Vagina (tissue), 2 donors: ENCODE measurements around the gene NAGPA. TPM values are rescaled to one million over a fixed set of nuclear protein-coding genes. Genes with fewer than 3 reads are reported as not detected.

Experiments
- DNase-seq, 2 donors: peaks; one replicate each; pipeline ENCODE4 v3.0.0-alpha.2; 2017; ENCODE audit errors: extremely low spot score in 2 of 2
- H3K27ac ChIP-seq: fragments of 200-600 bp; sonication (generic); one replicate; pipeline ENCODE4 v1.5.1; 2019
- H3K27me3 ChIP-seq: fragments of 200-600 bp; sonication (generic); one replicate; pipeline ENCODE4 v1.5.1; 2019
- H3K36me3 ChIP-seq, 2 donors: fragments of 200-600 bp; sonication (generic); one replicate each; pipeline ENCODE4 v1.5.1; 2017 to 2019
- H3K4me1 ChIP-seq: fragments of 200-600 bp; sonication (generic); one replicate; pipeline ENCODE4 v1.5.1; 2019
- H3K4me3 ChIP-seq, 2 donors: fragments of 200-600 bp; sonication (generic); 1 replicate in 1 of 2; 2 replicates in 1 of 2; pipeline ENCODE4 v1.5.1; 2016 to 2019
- H3K9me3 ChIP-seq: fragments of 200-600 bp; sonication (generic); one replicate; pipeline ENCODE4 v1.5.1; 2019
- POLR2A ChIP-seq, 2 donors: fragments of 450-650 bp; IDR thresholded peaks; one replicate each; pipeline ENCODE4 v1.6.1; 2017; ENCODE audit warnings: antibody characterized with exemption in 2 of 2, mild to moderate bottlenecking in 2 of 2, moderate library complexity in 2 of 2
- POLR2AphosphoS5 ChIP-seq, 2 donors: sonication (generic); formaldehyde crosslinking; IDR thresholded peaks; one replicate each; pipeline ENCODE4 v1.9.0; 2017; ENCODE audit warnings: antibody characterized with exemption in 2 of 2, mild to moderate bottlenecking in 2 of 2, low read depth in 1 of 2; ENCODE audit not compliant: insufficient read depth in 1 of 2
- intact Hi-C: fragments of 100-400 bp; cut with DNase I; formaldehyde crosslinking; loops from one replicate; pipeline ENCODE4 v1.15.1; 2023
- total RNA-seq: library from RNA; depleted of rRNA; stranded (reverse); fragments of >200 nt; gene quantifications from one replicate; pipeline ENCODE4 v1.2.3, GENCODE V29; 2016
- TF ChIP-seq, protein P1 (sequence below), 3 experiments: fragments of 450-650 bp in 2 of 3; fragments of 200-600 bp in 1 of 3; sonication (generic) in 1 of 3; IDR thresholded peaks; one replicate each; pipeline ENCODE4 v1.5.1; 2017 to 2019; ENCODE audit warnings: antibody characterized with exemption in 3 of 3, mild to moderate bottlenecking in 2 of 3, moderate library complexity in 2 of 3

The NAGPA gene
- total RNA-seq, 1 donor from 2014 or later: 9.8 TPM

DNA sequence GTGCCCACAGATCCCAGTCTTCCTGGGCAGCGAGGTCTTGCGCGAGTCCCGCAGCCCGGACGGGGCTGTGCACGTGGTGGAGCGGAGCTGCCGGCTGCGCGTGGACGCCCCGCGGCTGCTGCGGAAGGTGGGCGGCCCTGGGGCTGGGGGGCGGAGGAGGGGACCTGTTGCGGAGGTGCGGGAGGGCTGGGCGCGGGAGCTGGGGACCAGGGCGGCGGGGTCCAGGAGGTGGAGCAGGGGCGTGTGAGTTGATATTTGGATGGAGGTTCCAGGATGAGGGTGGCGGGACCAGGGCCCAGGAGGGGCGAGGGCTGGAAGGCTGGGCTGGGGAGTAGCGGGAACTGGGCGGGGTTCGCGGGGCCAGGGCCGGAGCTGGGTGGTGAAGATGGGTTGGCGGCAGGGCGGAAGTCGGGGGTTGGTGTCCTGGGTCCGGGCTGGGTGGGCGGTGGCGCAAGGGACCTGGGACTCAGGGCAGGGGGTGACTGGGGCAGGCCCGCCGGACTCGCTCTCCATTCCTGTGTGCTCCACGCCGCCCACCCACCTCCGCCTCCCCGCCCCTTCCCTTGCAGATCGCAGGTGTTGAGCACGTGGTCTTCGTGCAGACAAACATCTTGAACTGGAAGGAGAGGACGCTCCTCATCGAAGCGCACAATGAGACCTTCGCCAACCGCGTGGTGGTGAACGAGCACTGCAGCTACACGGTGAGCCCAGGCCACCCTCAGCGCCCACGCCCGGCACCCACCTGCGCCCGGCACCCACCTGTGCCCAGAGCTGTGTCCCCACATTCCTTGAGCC lies 46.0 kb downstream of the NAGPA start:
- no peaks in the 10 kb centered on the region for H3K9me3 ChIP-seq
- intact Hi-C loops: no loop called here
- no peak overlapping the region for H3K4me3 ChIP-seq
- H3K27me3 ChIP-seq: peaks cover 7% of the 10 kb centered on the region
- H3K27ac ChIP-seq: no peak overlapping the region
- TF ChIP-seq POLR2A (IDR thresholded peaks at IDR 0.05): no peak
- no peak for TF ChIP-seq POLR2AphosphoS5 (IDR thresholded peaks at IDR 0.05; ENCODE audit: insufficient read depth in 1 of 2, low read depth in 1 of 2)
- TF ChIP-seq, protein P1, sequence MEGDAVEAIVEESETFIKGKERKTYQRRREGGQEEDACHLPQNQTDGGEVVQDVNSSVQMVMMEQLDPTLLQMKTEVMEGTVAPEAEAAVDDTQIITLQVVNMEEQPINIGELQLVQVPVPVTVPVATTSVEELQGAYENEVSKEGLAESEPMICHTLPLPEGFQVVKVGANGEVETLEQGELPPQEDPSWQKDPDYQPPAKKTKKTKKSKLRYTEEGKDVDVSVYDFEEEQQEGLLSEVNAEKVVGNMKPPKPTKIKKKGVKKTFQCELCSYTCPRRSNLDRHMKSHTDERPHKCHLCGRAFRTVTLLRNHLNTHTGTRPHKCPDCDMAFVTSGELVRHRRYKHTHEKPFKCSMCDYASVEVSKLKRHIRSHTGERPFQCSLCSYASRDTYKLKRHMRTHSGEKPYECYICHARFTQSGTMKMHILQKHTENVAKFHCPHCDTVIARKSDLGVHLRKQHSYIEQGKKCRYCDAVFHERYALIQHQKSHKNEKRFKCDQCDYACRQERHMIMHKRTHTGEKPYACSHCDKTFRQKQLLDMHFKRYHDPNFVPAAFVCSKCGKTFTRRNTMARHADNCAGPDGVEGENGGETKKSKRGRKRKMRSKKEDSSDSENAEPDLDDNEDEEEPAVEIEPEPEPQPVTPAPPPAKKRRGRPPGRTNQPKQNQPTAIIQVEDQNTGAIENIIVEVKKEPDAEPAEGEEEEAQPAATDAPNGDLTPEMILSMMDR (IDR thresholded peaks at IDR 0.05): no peak
- no peak for DNase-seq
- H3K36me3 ChIP-seq: no peaks in the 10 kb centered on the region
- peaks cover 9% of the 10 kb centered on the region for H3K4me1 ChIP-seq

DNA sequence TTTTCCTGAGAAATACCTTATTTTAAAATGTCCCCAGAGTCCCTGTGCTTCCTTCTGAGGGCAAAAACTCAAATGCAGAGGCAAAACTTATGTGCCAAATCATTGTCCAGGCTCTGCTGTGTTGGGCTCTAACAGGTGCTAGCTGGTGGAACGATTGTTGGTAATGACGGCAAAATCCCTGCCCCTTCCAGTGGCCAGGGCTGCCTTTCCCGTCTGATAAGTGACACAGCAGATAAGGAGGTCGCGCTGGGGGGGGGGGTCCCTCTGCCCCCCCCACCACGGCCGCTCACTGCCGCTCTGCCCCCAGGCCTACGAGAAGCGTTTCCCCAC lies 46.5 kb downstream of the NAGPA start:
- Histone ChIP-seq H3K9me3 (no peaks in the 10 kb centered on the region), H3K4me3 (no peak overlapping the region), H3K4me1 (peaks cover 9% of the 10 kb centered on the region), H3K36me3 (no peaks in the 10 kb centered on the region), H3K27me3 (peaks cover 7% of the 10 kb centered on the region), H3K27ac (no peak overlapping the region)
- no peak for DNase-seq
- TF ChIP-seq, protein P1 (IDR thresholded peaks at IDR 0.05): no peak
- TF ChIP-seq POLR2A (IDR thresholded peaks at IDR 0.05) (no peak), POLR2AphosphoS5 (IDR thresholded peaks at IDR 0.05; ENCODE audit: insufficient read depth in 1 of 2, low read depth in 1 of 2) (no peak)
- intact Hi-C loops: no loop called here

DNA sequence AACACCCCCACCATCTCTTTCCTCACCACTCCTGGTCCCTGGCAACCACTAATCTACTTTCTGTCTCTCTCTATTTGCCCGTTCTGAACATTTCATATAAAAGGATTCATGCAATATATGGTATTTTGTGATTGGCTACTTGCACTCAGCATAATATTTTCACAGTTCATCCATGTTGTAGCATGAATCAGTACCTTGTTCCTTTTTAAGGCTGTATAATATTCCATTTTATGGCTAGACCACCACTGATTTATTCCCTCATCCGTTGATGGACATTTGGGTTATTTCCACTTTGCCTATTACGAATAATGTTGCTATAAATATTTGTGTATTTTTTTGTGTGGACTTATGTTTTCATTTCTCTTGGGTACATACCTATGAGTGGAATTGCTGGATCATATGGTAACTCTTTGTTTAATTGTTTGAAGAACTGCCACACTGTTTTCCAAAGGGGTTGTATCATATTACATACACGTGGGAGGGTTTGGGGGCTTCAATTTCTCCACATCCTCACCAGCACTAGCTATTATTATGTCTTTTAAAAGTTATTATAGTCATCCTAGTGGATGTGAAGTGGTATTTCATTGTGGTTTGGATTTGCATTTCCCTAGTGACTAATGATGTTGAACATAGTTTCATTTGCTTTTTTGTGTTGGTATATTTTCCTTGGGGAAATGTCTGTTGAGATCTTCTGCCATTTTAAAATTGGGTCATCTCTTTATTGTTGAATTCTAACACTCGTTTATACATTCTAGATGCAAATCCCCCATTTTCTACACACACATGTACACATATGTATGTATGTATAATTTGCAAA lies 49.4 kb downstream of the NAGPA start:
- TF ChIP-seq POLR2AphosphoS5 (IDR thresholded peaks at IDR 0.05; ENCODE audit: insufficient read depth in 1 of 2, low read depth in 1 of 2) (no peak), POLR2A (IDR thresholded peaks at IDR 0.05) (no peak)
- TF ChIP-seq, protein P1 (IDR thresholded peaks at IDR 0.05): no peak
- intact Hi-C loops: no loop called here
- Histone ChIP-seq H3K4me1 (peaks cover 9% of the 10 kb centered on the region), H3K4me3 (no peak overlapping the region), H3K9me3 (no peaks in the 10 kb centered on the region), H3K27me3 (peaks cover 7% of the 10 kb centered on the region), H3K27ac (no peak overlapping the region), H3K36me3 (no peaks in the 10 kb centered on the region)
- DNase-seq: no peak

DNA sequence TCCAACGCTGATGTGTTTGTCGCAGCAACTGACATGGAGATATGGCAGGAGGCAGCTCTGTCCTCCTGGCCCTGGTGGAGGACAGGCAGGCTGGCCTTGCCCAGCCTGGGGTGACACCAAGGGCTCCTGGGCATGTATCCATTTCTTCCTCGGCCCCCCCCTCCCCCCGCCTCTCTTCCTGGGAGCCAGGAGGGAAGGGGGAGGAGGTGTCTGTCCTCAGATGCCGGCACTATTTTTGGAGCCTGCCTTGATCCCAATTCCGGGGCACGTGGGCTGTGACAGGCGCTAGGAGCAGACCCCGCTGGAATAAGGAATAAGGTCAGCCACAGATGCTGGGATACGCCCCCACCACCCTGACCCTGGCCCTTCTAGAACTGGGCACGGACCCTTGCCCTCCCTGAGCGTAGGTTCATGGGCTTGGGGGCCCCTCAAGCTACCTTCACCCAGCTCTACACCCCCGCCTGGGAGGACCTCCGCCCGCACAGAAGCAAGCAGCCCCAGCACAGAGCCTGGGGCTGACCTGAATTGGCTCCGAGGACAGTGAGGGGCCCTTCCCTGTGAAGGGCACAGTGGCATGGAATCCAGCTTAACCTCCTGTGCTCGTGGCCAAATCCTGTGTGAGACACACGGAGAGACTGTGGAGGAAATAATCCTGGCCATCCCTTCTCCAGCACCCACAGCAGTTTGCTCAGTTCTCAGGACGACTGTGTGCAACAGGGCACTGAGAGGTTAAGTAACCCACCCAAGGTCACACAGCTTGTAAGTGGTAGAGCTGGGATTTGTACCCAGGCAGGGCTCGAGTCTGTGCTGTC lies 51.5 kb downstream of the NAGPA start:
- no peak for DNase-seq
- TF ChIP-seq, protein P1 (IDR thresholded peaks at IDR 0.05): no peak
- TF ChIP-seq POLR2A (IDR thresholded peaks at IDR 0.05): no peak
- no peak for TF ChIP-seq POLR2AphosphoS5 (IDR thresholded peaks at IDR 0.05; ENCODE audit: insufficient read depth in 1 of 2, low read depth in 1 of 2)
- Histone ChIP-seq H3K36me3 (no peaks in the 10 kb centered on the region), H3K4me3 (no peak overlapping the region), H3K27me3 (peaks cover under 1% of the 10 kb centered on the region), H3K27ac (no peak overlapping the region), H3K4me1 (peaks cover under 1% of the 10 kb centered on the region), H3K9me3 (no peaks in the 10 kb centered on the region)
- intact Hi-C loops: no loop called here
